Upper lobe of right lung (tissue), 1 donor: ENCODE measurements around the gene IFITM10. TPM values are rescaled to one million over a fixed set of nuclear protein-coding genes. Genes with fewer than 3 reads are reported as not detected.
A peak's percentile ranks its signal among the peaks of the same experiment; 100 is the strongest.

Experiments used
- ATAC-seq: fragments of 200-7000 bp; cut with Tn5 transposase; one replicate; pipeline ENCODE4 v1.9.1; 2020; ENCODE audit warnings: mild to moderate bottlenecking, moderate library complexity
- DNase-seq: peaks from one replicate; pipeline ENCODE4 v3.0.0-alpha.2; 2020
- H3K27ac ChIP-seq: fragments of 200-600 bp; one replicate; pipeline ENCODE4 v1.8.0; 2022
- H3K27me3 ChIP-seq: fragments of 200-600 bp; one replicate; pipeline ENCODE4 v1.8.0; 2022; ENCODE audit warnings: mild to moderate bottlenecking
- H3K36me3 ChIP-seq: fragments of 200-600 bp; one replicate; pipeline ENCODE4 v1.8.0; 2022
- H3K4me1 ChIP-seq: fragments of 200-600 bp; one replicate; pipeline ENCODE4 v1.8.0; 2022
- H3K4me3 ChIP-seq: fragments of 200-600 bp; one replicate; pipeline ENCODE4 v1.8.0; 2022; ENCODE audit warnings: mild to moderate bottlenecking
- H3K9me3 ChIP-seq: fragments of 200-600 bp; one replicate; pipeline ENCODE4 v1.8.0; 2022
- intact Hi-C: fragments of 100-400 bp; cut with DNase I; formaldehyde crosslinking; loops from one replicate; pipeline ENCODE4 v1.11.0; 2022
- total RNA-seq: library from RNA; stranded (reverse); fragmentation: NEBNext Ultra II Directional; extraction: Animal tissue kit (Norgen Biotek cat#: 25700); gene quantifications from one replicate; pipeline ENCODE4 v1.2.1, GENCODE V29; 2021
- TF ChIP-seq, protein P1 (sequence below): fragments of 200-600 bp; IDR thresholded peaks from one replicate; pipeline ENCODE4 v1.8.0; 2022; ENCODE audit warnings: antibody characterized with exemption
- donor health status: DM: no; HTN: yes; CAD: no; lungs with severe emphysema.

The IFITM10 gene
- total RNA-seq, 1 donor from 2014 or later = 7.9 TPM

DNA sequence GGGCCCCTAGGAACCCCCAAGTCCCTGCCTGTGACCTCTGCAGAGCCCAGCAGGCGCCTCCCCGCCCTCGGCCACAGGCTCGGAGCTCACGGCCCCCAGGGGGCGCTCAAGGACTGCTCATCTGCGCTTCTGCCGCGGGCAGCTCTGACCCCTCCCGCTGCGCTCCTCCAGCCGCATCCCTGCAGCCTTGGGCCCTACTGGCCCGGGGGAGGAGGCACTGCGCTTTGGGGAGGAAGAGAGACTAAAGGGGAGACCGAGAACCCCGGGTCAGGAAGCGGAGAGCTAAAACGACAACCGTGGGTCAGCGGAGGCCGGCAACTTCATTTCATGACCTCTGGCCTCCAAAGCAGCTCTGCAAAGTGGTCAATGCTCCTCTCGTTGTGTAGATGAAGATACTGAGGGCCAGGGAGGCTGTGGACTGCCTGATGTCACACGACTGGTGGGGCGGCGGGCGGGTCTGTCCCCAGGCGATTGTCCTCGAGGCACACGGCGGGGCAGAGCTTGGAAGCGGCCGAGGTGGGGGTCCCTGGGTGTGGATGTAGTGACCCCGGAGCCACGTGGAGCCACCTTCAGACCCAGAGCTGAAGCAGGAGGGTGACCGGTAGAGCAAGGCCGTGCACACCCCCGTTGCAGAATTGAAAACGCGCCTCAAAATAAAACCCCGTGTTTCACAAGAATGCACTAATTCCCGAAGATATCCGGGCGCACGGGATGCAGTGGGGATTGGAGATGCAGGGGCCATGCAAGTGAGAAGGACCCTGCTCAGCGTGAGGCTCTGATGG is 56.1 kb downstream of the IFITM10 start:
- intact Hi-C loops = loop anchor here (5.0 kb wide), 1 partner anchor 458 kb away; no protein-coding TSS in a partner anchor
- H3K4me1 ChIP-seq = peaks cover 12% of the 10 kb centered on the region
- TF ChIP-seq, protein P1, sequence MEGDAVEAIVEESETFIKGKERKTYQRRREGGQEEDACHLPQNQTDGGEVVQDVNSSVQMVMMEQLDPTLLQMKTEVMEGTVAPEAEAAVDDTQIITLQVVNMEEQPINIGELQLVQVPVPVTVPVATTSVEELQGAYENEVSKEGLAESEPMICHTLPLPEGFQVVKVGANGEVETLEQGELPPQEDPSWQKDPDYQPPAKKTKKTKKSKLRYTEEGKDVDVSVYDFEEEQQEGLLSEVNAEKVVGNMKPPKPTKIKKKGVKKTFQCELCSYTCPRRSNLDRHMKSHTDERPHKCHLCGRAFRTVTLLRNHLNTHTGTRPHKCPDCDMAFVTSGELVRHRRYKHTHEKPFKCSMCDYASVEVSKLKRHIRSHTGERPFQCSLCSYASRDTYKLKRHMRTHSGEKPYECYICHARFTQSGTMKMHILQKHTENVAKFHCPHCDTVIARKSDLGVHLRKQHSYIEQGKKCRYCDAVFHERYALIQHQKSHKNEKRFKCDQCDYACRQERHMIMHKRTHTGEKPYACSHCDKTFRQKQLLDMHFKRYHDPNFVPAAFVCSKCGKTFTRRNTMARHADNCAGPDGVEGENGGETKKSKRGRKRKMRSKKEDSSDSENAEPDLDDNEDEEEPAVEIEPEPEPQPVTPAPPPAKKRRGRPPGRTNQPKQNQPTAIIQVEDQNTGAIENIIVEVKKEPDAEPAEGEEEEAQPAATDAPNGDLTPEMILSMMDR = peak; percentile 90
- DNase-seq (peak; percentile 94), ATAC-seq (peak; percentile 96)
- no peaks in the 10 kb centered on the region for H3K36me3 ChIP-seq
- no peaks in the 10 kb centered on the region for H3K27me3 ChIP-seq
- H3K27ac ChIP-seq = no peak overlapping the region
- H3K9me3 ChIP-seq = no peaks in the 10 kb centered on the region
- H3K4me3 ChIP-seq = peak overlapping the region; percentile 25

DNA sequence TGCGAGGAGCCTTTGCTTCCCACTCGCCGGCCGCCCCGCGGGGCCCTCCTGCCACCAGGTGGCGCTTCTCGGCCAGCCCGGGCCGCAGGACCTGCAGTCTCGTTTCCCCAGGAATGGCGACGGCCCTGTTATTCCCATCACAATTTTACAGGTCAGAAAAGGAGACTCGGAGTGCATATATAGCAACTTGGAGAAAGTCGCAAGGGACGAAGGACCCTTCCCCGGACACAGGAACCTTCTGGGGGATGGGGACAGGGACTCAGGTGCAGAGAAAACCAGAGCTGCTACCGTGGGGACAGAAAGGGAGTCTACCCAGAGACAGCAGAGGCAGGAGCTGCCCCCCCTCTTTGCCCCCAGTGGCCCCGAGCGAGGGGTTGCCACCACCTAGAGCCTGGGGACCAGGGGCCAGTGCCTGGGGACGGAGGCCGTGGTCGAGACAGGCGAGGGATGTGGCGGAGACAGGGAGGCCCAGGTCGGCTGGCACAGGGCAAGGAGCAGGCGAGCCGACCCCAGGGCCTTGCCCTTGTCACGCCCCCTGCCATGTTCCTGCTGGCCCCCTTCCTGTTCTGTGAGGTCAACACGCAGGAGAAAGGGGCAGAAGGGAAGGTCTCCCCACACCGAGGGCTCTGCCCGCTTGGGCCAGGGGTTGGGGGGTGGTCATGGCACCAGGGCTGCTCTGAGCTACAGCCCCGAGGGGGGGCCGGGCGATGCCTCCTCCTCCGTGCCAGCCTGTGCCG is 56.9 kb downstream of the IFITM10 start:
- Histone ChIP-seq H3K27me3 (no peaks in the 10 kb centered on the region), H3K9me3 (no peaks in the 10 kb centered on the region), H3K36me3 (no peaks in the 10 kb centered on the region), H3K4me1 (peaks cover 12% of the 10 kb centered on the region), H3K27ac (no peak overlapping the region), H3K4me3 (peak overlapping the region; percentile 25)
- intact Hi-C loops = loop anchor here (2.0 to 5.0 kb wide), 2 partner anchors 141 to 459 kb away; partner anchors contain the start of gene SYT8
- peak; percentile 90 for DNase-seq
- TF ChIP-seq, protein P1 = peak; percentile 92
- peak; percentile 82 for ATAC-seq

DNA sequence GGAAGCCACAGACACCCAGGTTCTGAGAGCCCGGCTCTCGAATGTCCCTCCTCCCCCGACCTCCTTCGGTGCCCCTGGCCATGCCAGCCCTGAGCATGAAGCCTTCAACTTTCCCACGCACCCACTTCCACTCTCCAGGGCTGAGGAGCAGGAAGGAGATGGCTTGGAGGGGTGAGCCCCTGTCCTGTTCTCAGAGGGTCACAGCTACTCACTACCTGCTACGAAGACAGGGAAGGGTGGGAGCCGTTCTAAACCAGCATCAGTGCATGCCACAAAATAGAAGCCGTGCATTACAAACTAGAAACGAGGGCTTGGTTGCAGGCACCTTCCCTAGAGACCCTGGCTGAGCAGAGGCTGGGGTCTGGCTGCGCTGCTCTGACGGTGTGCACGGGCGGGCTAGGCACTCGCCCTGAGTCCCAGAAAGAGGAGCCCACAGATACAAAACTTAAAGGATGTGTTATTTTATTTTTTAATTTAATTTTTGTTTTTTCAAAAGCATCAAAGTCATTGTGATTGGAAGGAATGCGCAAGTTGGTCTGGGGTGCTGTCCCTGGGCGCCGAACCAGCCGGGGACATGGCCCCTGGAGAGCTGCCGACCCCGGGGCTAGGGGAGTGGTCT is 57.6 kb downstream of the IFITM10 start:
- no peak overlapping the region for H3K27ac ChIP-seq
- intact Hi-C loops = loop anchor here (2.0 to 5.0 kb wide), 2 partner anchors 142 to 459 kb away; partner anchors contain the start of gene SYT8
- TF ChIP-seq, protein P1 = no peak
- no peaks in the 10 kb centered on the region for H3K27me3 ChIP-seq
- H3K4me1 ChIP-seq = peaks cover 12% of the 10 kb centered on the region
- DNase-seq (no peak), ATAC-seq (no peak)
- no peaks in the 10 kb centered on the region for H3K36me3 ChIP-seq
- H3K9me3 ChIP-seq = no peaks in the 10 kb centered on the region
- no peak overlapping the region for H3K4me3 ChIP-seq

DNA sequence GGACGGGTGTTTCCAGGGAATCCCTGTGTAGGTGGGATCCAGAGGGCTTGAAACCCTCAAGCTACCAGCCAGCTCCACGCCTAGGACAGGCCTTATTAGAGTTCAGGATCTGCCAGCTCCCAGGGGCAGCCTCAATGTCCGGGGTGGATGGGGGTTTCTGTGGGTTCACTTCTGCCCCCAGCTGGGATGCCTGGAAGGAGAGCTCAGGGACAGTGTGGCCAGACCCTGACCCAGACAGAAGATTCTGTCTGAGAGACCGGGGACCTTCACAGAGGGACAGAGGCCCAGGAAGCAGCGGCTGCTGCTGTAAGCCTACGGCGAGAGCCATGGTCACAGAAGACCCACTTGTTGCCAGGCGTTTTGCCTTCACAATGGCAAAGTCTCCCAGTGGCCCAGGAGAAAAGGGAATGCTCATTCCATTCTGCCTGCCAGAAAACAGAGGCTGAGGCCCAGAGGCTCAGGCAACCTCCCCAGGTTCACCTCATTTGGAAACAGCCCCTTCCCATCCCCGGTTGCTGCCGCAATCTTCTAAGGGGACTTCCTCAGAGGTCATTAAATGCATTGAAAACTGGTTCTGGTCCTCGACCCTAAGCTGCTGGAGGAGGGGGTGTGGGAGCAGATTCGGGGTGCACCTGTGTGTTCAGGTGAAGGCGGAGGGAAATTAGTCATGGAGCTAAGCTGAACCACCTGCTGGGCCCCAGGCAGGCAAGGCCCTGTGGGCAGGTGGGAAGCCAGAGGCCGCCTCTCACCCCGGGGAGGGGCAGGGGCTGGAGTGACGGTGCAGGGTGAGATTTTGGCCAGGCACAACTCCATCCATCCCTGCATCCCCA is 58.3 kb downstream of the IFITM10 start:
- TF ChIP-seq, protein P1 = no peak
- H3K4me3 ChIP-seq = no peak overlapping the region
- H3K27ac ChIP-seq = no peak overlapping the region
- H3K36me3 ChIP-seq = no peaks in the 10 kb centered on the region
- H3K27me3 ChIP-seq = no peaks in the 10 kb centered on the region
- H3K4me1 ChIP-seq = peaks cover 12% of the 10 kb centered on the region
- DNase-seq (no peak), ATAC-seq (no peak)
- intact Hi-C loops = loop anchor here (2.0 to 5.0 kb wide), 2 partner anchors 143 to 460 kb away; partner anchors contain the start of gene SYT8
- no peaks in the 10 kb centered on the region for H3K9me3 ChIP-seq
